GM06990 (cell line): ENCODE measurements around the gene ANGPTL4.

Experiments
- DNase-seq: peaks from one replicate; pipeline ENCODE4 v3.0.0-alpha.2; 2011; ENCODE audit not compliant: insufficient read length; ENCODE audit errors: extremely low read depth
- H3K27me3 ChIP-seq: replicated peaks from 2 replicates; pipeline ENCODE4 v1.6.0; 2011; ENCODE audit warnings: low read length; ENCODE audit not compliant: control insufficient read depth, insufficient read depth
- H3K36me3 ChIP-seq: 2 replicates; pipeline ENCODE4 v1.5.1; 2011; ENCODE audit warnings: low read length; ENCODE audit not compliant: control insufficient read depth, insufficient read depth
- H3K4me3 ChIP-seq: replicated peaks from 2 replicates; pipeline ENCODE4 v1.5.1; 2011; ENCODE audit warnings: low read depth, mild to moderate bottlenecking, control low read depth, low read length
- CTCF ChIP-seq: IDR thresholded peaks from 2 replicates; pipeline ENCODE4 v1.5.1; 2011; ENCODE audit warnings: low read length, control low read depth, mild to moderate bottlenecking, inconsistent platforms; ENCODE audit not compliant: insufficient read depth, poor library complexity, severe bottlenecking

Gene ANGPTL4

GRCh38 chr19:8361921-8362793 is 1.8 kb upstream of the ANGPTL4 start:
- TF ChIP-seq CTCF, result no peak
- H3K36me3 ChIP-seq, result no peaks in the 10 kb centered on the region
- no peak for DNase-seq
- no peak overlapping the region for H3K4me3 ChIP-seq
- H3K27me3 ChIP-seq, result no peaks in the 10 kb centered on the region; the same call in 1 of the 2 replicates

GRCh38 chr19:8366121-8366581 is 2.2 kb downstream of the ANGPTL4 start:
- no peak for TF ChIP-seq CTCF
- no peak overlapping the region for H3K4me3 ChIP-seq
- no peak for DNase-seq
- no peaks in the 10 kb centered on the region; the same call in 1 of the 2 replicates for H3K27me3 ChIP-seq
- H3K36me3 ChIP-seq, result no peaks in the 10 kb centered on the region

GRCh38 chr19:8366961-8367326 is 3.0 kb downstream of the ANGPTL4 start:
- TF ChIP-seq CTCF, result no peak
- H3K27me3 ChIP-seq, result no peaks in the 10 kb centered on the region; the same call in 1 of the 2 replicates
- H3K36me3 ChIP-seq, result no peaks in the 10 kb centered on the region
- no peak overlapping the region for H3K4me3 ChIP-seq
- no peak for DNase-seq

- no peak for DNase-seq
- no peak for TF ChIP-seq CTCF
- H3K4me3 ChIP-seq, result no peak overlapping the region
Measured at GRCh38 chr19:8367327-8368001, 3.5 kb downstream of the ANGPTL4 start.

GRCh38 chr19:8370176-8371010 is 6.4 kb downstream of the ANGPTL4 start:
- TF ChIP-seq CTCF, result no peak
- Histone ChIP-seq H3K4me3 (no peak overlapping the region), H3K36me3 (no peaks in the 10 kb centered on the region; the same call in 1 of the 2 replicates), H3K27me3 (no peaks in the 10 kb centered on the region; the same call in 1 of the 2 replicates)
- DNase-seq, result no peak

More at GRCh38 chr19:8367327-8368001, 3.5 kb downstream of the ANGPTL4 start:
- Histone ChIP-seq H3K27me3 (no peaks in the 10 kb centered on the region; the same call in 1 of the 2 replicates), H3K36me3 (no peaks in the 10 kb centered on the region)
